DOHH2 (cell line): ENCODE data around the gene FILIP1L.

Source experiments
- EZH2phosphoT487 ChIP-seq: fragments of 200-600 bp; sonication (generic); IDR thresholded peaks from 2 replicates; pipeline ENCODE4 v1.6.1; 2017; ENCODE audit warnings: borderline replicate concordance, mild to moderate bottlenecking, antibody characterized with exemption, low read length, moderate library complexity, mixed read lengths
- TF ChIP-seq, protein P1 (sequence below): fragments of 200-600 bp; sonication (generic); IDR thresholded peaks from one replicate; pipeline ENCODE4 v1.5.1; 2014; ENCODE audit warnings: antibody characterized with exemption, mild to moderate bottlenecking, low read depth, low read length; ENCODE audit not compliant: poor library complexity, severe bottlenecking

DNA sequence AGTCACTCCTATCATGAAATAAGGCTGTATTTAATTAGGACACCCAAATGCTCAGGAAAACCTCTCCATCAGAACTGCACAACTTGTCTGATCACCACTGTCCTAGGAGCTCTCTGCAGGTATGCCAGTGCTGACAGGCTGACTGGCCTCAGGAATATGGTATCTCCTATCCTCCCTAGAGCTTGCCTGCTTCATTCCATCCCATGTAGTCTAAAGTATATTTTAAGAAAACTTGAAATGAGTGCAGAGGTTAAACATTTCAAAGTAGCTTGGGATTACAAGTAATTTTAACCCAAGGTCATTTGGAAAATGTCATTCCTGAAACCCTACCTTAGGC, 23.7 kb downstream of the FILIP1L start:
- TF ChIP-seq, protein P1, sequence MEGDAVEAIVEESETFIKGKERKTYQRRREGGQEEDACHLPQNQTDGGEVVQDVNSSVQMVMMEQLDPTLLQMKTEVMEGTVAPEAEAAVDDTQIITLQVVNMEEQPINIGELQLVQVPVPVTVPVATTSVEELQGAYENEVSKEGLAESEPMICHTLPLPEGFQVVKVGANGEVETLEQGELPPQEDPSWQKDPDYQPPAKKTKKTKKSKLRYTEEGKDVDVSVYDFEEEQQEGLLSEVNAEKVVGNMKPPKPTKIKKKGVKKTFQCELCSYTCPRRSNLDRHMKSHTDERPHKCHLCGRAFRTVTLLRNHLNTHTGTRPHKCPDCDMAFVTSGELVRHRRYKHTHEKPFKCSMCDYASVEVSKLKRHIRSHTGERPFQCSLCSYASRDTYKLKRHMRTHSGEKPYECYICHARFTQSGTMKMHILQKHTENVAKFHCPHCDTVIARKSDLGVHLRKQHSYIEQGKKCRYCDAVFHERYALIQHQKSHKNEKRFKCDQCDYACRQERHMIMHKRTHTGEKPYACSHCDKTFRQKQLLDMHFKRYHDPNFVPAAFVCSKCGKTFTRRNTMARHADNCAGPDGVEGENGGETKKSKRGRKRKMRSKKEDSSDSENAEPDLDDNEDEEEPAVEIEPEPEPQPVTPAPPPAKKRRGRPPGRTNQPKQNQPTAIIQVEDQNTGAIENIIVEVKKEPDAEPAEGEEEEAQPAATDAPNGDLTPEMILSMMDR: no peak
- no peak for TF ChIP-seq EZH2phosphoT487
